ENCODE data around the gene NUP88. TPM values are rescaled to one million over a fixed set of nuclear protein-coding genes. Genes with fewer than 3 reads are reported as not detected.

Gene NUP88
- total RNA-seq, 2 donors from 2014 or later: 77.2 to 101 TPM

DNA sequence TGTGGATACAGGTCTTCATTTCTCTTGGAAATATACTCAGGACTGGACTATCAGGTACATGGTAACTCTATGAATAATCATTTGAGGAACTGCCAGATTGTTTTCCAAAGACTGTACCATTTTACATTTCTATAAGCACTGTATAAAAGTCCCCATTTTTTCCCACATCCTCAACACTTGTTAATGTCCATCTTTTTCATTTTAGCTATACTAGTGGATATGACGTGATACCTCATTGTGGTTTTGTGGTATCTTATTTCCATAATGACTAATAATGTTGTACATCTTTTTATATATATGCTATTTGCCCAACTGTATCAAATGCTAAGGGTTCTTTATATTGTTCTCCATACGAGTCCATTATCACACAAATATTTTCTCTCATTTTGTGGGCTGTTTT, 22.9 kb downstream of the NUP88 start:
- H3K9me3 Mint-ChIP-seq: no peaks in the 10 kb centered on the region
- peaks cover 5% of the 10 kb centered on the region for H3K4me1 Mint-ChIP-seq
- peak overlapping the region; percentile 34 for H3K27ac Mint-ChIP-seq
- no peak overlapping the region for H3K4me3 Mint-ChIP-seq
- peaks cover 96% of the 10 kb centered on the region for H3K36me3 Mint-ChIP-seq (ENCODE audit: low read depth)
- ATAC-seq (replicated peaks): peak; percentile 85
- H3K27me3 Mint-ChIP-seq: no peaks in the 10 kb centered on the region

DNA sequence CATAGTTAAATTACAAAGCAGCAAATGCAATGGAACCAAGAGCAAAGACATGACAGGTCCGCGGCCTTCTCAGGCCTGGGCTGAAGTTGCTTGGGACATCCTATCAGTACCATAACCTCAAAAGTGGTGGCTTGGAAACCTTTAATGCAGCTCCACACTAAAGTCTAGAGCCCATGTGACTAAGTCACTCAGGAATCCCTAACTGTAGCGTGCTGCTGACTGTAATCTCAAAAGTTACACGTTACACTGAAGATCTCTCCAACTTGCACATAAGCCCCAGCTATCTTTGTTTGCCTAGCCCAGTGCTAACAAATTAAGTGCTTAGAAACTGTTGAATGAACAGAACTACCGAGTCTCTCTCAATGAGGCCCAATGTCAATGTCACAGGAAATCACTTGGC, 27.8 kb downstream of the NUP88 start:
- Mint-ChIP-seq H3K36me3 (ENCODE audit: low read depth) (peaks cover 99% of the 10 kb centered on the region), H3K4me1 (peaks cover 9% of the 10 kb centered on the region), H3K27me3 (no peaks in the 10 kb centered on the region), H3K9me3 (no peaks in the 10 kb centered on the region), H3K27ac (peak overlapping the region; percentile 6), H3K4me3 (no peak overlapping the region)
- ATAC-seq (replicated peaks): no peak

GRCh38 chr17:5381542-5381941, 37.9 kb downstream of the NUP88 start:
- H3K27ac Mint-ChIP-seq: peak overlapping the region; percentile 28
- H3K4me1 Mint-ChIP-seq: peaks cover 5% of the 10 kb centered on the region
- H3K4me3 Mint-ChIP-seq: no peak overlapping the region
- ATAC-seq (replicated peaks): no peak
- no peaks in the 10 kb centered on the region for H3K9me3 Mint-ChIP-seq
- H3K36me3 Mint-ChIP-seq (ENCODE audit: low read depth): peaks cover 100% of the 10 kb centered on the region
- H3K27me3 Mint-ChIP-seq: no peaks in the 10 kb centered on the region

GRCh38 chr17:5380491-5381135, 38.8 kb downstream of the NUP88 start:
- Mint-ChIP-seq H3K27me3 (no peaks in the 10 kb centered on the region), H3K9me3 (no peaks in the 10 kb centered on the region), H3K4me3 (no peak overlapping the region), H3K36me3 (ENCODE audit: low read depth) (peaks cover 100% of the 10 kb centered on the region), H3K4me1 (peaks cover 5% of the 10 kb centered on the region), H3K27ac (peak overlapping the region; percentile 3)
- ATAC-seq (replicated peaks): no peak

DNA sequence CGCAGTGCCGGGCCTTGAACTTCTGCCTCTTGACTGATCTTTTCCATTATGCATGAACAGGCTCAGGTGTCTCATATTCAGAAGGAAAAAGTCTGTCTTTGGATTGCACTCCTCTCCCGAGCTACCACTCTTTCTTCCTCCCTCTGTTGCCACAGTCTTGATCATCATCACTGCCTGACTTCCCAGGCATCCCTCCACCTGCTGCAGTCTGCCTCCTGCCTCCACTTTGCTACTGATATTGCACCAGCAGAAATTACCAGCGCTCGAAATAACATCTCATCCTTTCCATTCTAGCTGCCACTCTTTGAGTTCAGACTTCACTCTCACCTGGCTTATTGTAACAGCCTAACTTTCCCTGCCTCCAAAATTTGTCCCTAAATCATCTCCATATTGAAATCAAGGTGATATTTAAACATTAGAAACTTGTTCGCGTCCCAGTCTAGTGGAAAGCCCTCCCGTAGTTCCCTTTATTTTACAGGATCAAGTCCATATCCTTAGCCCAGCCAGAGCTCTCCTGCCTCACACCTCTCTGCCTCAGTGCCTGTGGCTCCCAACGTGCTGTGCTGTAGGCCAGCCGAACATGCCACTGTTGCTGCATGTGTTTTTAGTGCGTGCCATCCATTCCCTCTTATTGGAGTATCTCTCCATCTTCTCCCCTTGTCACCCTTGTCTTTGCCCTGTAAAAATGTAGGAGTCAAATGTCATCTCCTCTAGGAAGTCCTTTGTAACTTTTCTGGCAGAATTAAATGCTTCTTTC, 39.9 kb downstream of the NUP88 start:
- no peak overlapping the region for H3K4me3 Mint-ChIP-seq
- H3K9me3 Mint-ChIP-seq: no peaks in the 10 kb centered on the region
- no peaks in the 10 kb centered on the region for H3K27me3 Mint-ChIP-seq
- peak overlapping the region; percentile 67 for H3K27ac Mint-ChIP-seq
- H3K36me3 Mint-ChIP-seq (ENCODE audit: low read depth): peaks cover 97% of the 10 kb centered on the region
- ATAC-seq (replicated peaks): no peak
- H3K4me1 Mint-ChIP-seq: peaks cover 5% of the 10 kb centered on the region

DNA sequence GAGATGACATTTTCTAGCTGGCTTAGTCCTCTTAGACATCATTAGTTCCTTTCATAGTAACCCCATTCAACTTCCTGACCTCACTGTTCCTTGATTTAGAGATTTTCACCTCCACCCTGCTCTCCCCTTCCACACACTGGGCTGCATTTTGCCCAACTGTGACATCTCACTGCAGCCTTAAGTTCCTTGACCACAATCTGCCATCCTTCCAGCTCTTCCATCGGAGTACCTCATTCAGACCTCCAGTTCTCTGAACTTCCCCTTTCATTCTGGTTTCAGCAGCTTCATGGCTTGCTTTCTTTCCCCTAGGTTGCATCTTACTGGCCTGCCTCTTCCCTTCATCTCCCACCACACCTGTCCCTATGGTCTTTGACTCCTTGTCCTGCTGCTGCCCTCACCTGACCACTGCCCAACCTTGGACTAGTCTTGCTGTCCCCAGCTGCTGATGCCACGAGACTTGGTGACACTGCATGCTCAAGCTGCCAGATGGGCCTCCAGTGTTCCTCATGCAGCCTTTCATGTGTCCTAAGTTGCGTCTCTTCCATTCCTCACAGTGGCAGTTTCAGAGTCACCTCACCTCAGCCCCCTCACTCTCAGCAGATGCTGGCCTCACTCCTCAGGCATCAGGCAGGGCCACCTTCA, 40.8 kb downstream of the NUP88 start:
- no peak overlapping the region for H3K4me3 Mint-ChIP-seq
- peaks cover 7% of the 10 kb centered on the region for H3K4me1 Mint-ChIP-seq
- H3K36me3 Mint-ChIP-seq (ENCODE audit: low read depth): peaks cover 96% of the 10 kb centered on the region
- ATAC-seq (replicated peaks): no peak
- H3K27me3 Mint-ChIP-seq: no peaks in the 10 kb centered on the region
- no peaks in the 10 kb centered on the region for H3K9me3 Mint-ChIP-seq
- H3K27ac Mint-ChIP-seq: peak overlapping the region; percentile 67

DNA sequence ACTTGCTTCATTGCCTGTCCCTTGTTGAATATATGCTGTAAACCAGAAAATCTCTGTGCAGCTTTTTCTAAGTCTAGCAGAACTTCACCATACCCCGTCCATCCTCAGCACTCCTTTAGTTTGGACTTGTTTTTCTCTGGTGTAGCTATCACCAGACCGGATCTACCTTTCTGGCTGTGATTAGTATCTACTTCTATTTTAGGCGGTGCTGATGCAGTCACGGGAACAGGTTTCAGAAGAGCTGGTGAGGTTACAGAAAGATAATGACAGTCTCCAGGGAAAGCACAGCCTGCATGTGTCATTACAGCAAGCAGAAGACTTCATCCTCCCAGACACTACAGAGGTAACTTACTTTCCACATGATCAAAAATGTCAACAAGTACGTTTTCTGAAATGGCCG, 46.4 kb downstream of the NUP88 start:
- Mint-ChIP-seq H3K36me3 (ENCODE audit: low read depth) (peaks cover 95% of the 10 kb centered on the region), H3K27me3 (no peaks in the 10 kb centered on the region), H3K4me3 (no peak overlapping the region), H3K4me1 (peaks cover 5% of the 10 kb centered on the region), H3K9me3 (no peaks in the 10 kb centered on the region), H3K27ac (no peak overlapping the region)
- no peak for ATAC-seq (replicated peaks)

DNA sequence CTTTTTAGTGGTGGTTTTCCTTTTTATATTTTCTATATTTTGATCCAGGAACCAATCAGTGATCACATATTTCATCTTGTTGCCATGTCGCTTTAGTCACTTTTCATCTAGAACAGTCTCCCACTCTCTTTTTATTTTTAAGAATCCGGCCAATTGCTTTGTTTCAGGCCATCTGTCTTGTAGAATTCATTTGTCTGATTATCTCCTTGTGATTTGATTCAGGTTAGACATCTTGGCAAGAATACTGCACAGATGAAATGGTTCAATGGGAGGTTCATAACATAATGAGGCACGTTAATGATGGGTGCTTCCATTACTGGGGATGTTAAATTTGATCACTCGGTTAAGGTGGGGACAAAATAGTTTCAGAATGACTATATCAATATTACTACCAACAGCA, 49.1 kb downstream of the NUP88 start:
- Mint-ChIP-seq H3K4me3 (no peak overlapping the region), H3K27ac (no peak overlapping the region), H3K4me1 (peaks cover 5% of the 10 kb centered on the region), H3K36me3 (ENCODE audit: low read depth) (peaks cover 89% of the 10 kb centered on the region), H3K27me3 (no peaks in the 10 kb centered on the region), H3K9me3 (no peaks in the 10 kb centered on the region)
- ATAC-seq (replicated peaks): no peak

DNA sequence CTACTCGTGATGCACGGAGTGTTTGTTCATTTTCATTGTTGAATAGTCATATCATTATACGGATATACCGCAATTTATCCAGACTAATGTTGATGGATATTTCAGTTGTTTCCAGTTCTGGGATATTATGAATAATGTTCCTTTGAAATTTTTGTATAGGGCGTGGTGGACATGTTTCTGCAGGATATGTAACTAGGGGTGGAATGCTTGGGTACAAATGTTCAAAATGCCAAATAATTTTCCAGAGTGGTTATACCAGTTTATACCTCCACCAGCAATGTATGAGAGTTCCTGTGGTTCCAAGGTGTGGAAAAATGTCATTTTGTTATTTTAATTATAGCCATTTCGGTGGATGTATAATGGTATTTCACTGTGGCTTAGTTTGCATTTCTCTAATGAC, 53.6 kb downstream of the NUP88 start:
- Mint-ChIP-seq H3K4me3 (no peak overlapping the region), H3K4me1 (no peaks in the 10 kb centered on the region), H3K27ac (no peak overlapping the region), H3K9me3 (no peaks in the 10 kb centered on the region), H3K27me3 (no peaks in the 10 kb centered on the region), H3K36me3 (ENCODE audit: low read depth) (peaks cover 92% of the 10 kb centered on the region)
- no peak for ATAC-seq (replicated peaks)

DNA sequence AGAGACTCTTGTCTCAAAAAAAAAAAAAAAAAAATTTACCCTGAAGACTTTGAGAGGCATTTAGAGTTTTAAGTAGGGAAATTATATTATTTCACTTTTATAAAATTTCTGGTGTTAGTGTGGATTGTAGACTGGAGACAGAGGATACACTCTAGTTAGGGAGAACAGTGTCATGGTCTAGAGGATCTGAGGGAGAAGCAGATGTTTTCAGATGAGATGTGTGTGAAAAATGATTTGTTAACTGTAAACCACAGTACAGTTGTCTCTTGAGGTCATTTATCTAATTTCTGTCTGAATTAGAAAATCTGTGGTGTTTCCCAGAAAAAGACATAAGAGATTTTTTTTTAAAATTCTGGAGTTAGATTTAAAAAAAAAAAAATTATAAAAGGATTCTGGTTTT, 54.8 kb downstream of the NUP88 start:
- no peak for ATAC-seq (replicated peaks)
- no peaks in the 10 kb centered on the region for H3K4me1 Mint-ChIP-seq
- peaks cover 92% of the 10 kb centered on the region for H3K36me3 Mint-ChIP-seq (ENCODE audit: low read depth)
- no peaks in the 10 kb centered on the region for H3K27me3 Mint-ChIP-seq
- H3K27ac Mint-ChIP-seq: peak overlapping the region; percentile 1
- no peak overlapping the region for H3K4me3 Mint-ChIP-seq
- H3K9me3 Mint-ChIP-seq: no peaks in the 10 kb centered on the region

DNA sequence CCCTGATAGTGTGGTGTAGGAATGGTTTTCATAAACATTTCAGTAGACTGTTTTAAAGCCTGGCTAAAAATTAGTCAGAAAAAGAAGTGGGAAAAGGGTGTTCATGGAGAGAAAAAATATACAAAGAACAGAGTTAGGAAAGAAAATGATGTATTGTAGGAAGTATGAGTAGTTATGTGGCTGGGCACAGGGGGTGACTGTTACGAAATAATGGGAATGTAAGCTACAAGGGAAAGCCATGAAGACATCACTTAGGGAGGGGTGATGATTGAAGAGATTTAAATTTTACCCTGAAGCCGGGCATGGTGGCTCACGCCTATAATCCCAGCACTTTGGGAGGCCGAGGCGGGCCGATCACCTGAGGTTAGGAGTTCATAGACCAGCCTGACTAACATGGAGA, 55.3 kb downstream of the NUP88 start:
- no peaks in the 10 kb centered on the region for H3K27me3 Mint-ChIP-seq
- ATAC-seq (replicated peaks): no peak
- no peaks in the 10 kb centered on the region for H3K4me1 Mint-ChIP-seq
- no peak overlapping the region for H3K4me3 Mint-ChIP-seq
- H3K27ac Mint-ChIP-seq: peak overlapping the region; percentile 1
- peaks cover 92% of the 10 kb centered on the region for H3K36me3 Mint-ChIP-seq (ENCODE audit: low read depth)
- no peaks in the 10 kb centered on the region for H3K9me3 Mint-ChIP-seq

- H3K4me3 Mint-ChIP-seq: no peak overlapping the region
- peaks cover 92% of the 10 kb centered on the region for H3K36me3 Mint-ChIP-seq (ENCODE audit: low read depth)
- H3K27ac Mint-ChIP-seq: no peak overlapping the region
- no peaks in the 10 kb centered on the region for H3K27me3 Mint-ChIP-seq
- ATAC-seq (replicated peaks): no peak
- H3K9me3 Mint-ChIP-seq: no peaks in the 10 kb centered on the region
- H3K4me1 Mint-ChIP-seq: no peaks in the 10 kb centered on the region
Observed at GRCh38 chr17:5362162-5362811, 57.2 kb downstream of the NUP88 start.

GRCh38 chr17:5361426-5361825, 58.0 kb downstream of the NUP88 start:
- no peaks in the 10 kb centered on the region for H3K4me1 Mint-ChIP-seq
- H3K9me3 Mint-ChIP-seq: no peaks in the 10 kb centered on the region
- H3K27me3 Mint-ChIP-seq: no peaks in the 10 kb centered on the region
- H3K27ac Mint-ChIP-seq: no peak overlapping the region
- H3K36me3 Mint-ChIP-seq (ENCODE audit: low read depth): peaks cover 98% of the 10 kb centered on the region
- ATAC-seq (replicated peaks): no peak
- H3K4me3 Mint-ChIP-seq: no peak overlapping the region

DNA sequence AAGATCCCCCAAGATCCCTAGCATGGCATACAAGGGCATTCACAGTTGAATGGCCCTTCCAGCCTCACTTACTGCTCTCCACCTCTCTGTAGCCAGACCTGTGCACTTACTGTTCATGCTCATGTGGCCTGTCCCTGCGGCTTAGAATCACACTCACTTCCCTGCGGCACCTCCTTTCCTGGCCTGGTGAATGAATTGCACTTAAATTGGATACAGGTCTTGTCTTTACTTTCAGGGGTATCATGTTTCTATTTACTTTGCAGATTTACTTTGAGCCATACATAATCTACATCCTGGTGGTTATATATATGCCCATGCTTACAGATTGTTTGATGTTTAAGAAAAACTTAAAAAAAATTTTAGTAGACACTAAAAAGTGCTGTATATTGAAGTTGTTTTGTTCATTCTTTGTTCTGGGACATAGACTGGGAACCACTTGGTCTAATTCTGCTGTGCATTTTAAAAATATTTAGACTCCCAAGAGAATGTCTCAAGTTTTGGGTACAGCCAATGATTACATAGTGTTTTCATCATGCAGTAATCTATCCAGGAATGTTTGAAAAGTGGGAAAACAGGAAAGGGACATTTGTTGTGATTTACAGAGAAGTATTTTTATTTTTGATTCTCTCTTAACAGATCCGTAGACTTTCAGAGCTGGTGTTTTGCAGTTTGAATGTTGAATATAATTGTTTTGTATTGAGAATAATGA, 63.9 kb downstream of the NUP88 start:
- no peaks in the 10 kb centered on the region for H3K27me3 Mint-ChIP-seq
- no peak for ATAC-seq (replicated peaks)
- no peaks in the 10 kb centered on the region for H3K9me3 Mint-ChIP-seq
- peaks cover 99% of the 10 kb centered on the region for H3K36me3 Mint-ChIP-seq (ENCODE audit: low read depth)
- H3K4me3 Mint-ChIP-seq: no peak overlapping the region
- H3K4me1 Mint-ChIP-seq: no peaks in the 10 kb centered on the region
- peak overlapping the region; percentile 14 for H3K27ac Mint-ChIP-seq

Measured in activated T-helper 17 cell treated with anti-CD3 and anti-CD28 coated beads, Interleukin-2, amount 50 U/mL, for 72 hours (primary cell).